Right atrium auricular region (tissue), 2 donors: Measurements from ENCODE around the gene CD8B. TPM values are rescaled to one million over a fixed set of nuclear protein-coding genes. Genes with fewer than 3 reads are reported as not detected.
A peak's percentile ranks its signal among the peaks of the same experiment; 100 is the strongest.
"Not testable (repeated sequence)": the region's sequence is repeated elsewhere in the genome, so short reads cannot be mapped to it uniquely, and the experiment has no call there.

ENCODE experiments used
- DNase-seq: peaks from one replicate; pipeline ENCODE4 v3.0.0-alpha.2; 2019; ENCODE audit warnings: low spot score
- H3K27ac ChIP-seq, 2 donors: fragments of 200-600 bp; sonication (generic); 1 replicate in 1 of 2; 2 replicates in 1 of 2; pipeline ENCODE4 v1.5.1; 2016 to 2019
- H3K27me3 ChIP-seq, 2 donors: fragments of 200-600 bp; sonication (generic); one replicate each; pipeline versions ENCODE4 v1.5.1 to v1.6.0; 2017 to 2019
- H3K36me3 ChIP-seq: fragments of 200-600 bp; sonication (generic); one replicate; pipeline ENCODE4 v1.5.1; 2016
- H3K4me1 ChIP-seq, 2 donors: fragments of 200-600 bp; sonication (generic); one replicate each; pipeline versions ENCODE4 v1.5.1 to v1.6.0; 2017 to 2019
- H3K4me3 ChIP-seq, 2 donors: fragments of 200-600 bp; sonication (generic); 1 replicate in 1 of 2; 2 replicates in 1 of 2; pipeline ENCODE4 v1.5.1; 2017 to 2019; ENCODE audit warnings: mild to moderate bottlenecking in 1 of 2, moderate library complexity in 1 of 2
- H3K9me3 ChIP-seq, 2 donors: fragments of 200-600 bp; sonication (generic); one replicate each; pipeline ENCODE4 v1.5.1; 2019
- CTCF ChIP-seq, 2 donors: fragments of 200-600 bp; sonication (generic); IDR thresholded peaks; one replicate each; pipeline ENCODE4 v1.5.1; 2019; ENCODE audit warnings: antibody characterized with exemption in 2 of 2
- total RNA-seq, 2 donors: library from RNA; depleted of rRNA; stranded (reverse); fragments of >200 nt; gene quantifications; one replicate each; pipeline ENCODE4 v1.1.0, GENCODE V29; 2016

CD8B gene
- total RNA-seq, 2 donors from 2014 or later, result 0.33 to 0.75 TPM

GRCh38 chr2:86851581-86851980, 10.1 kb downstream of the CD8B start:
- H3K9me3 ChIP-seq, H3K4me1 ChIP-seq, DNase-seq, H3K36me3 ChIP-seq, H3K27me3 ChIP-seq, H3K27ac ChIP-seq, H3K4me3 ChIP-seq: not testable (repeated sequence)

GRCh38 chr2:86842607-86843234, 19.0 kb downstream of the CD8B start:
- not testable (repeated sequence) for H3K4me3 ChIP-seq, H3K9me3 ChIP-seq, H3K4me1 ChIP-seq, H3K27me3 ChIP-seq, H3K27ac ChIP-seq, H3K36me3 ChIP-seq, DNase-seq

GRCh38 chr2:86841330-86841729, 20.4 kb downstream of the CD8B start:
- H3K4me3 ChIP-seq, H3K36me3 ChIP-seq, H3K27me3 ChIP-seq, H3K9me3 ChIP-seq, H3K4me1 ChIP-seq, DNase-seq, H3K27ac ChIP-seq: not testable (repeated sequence)

- not testable (repeated sequence) for H3K4me3 ChIP-seq, H3K27me3 ChIP-seq, H3K4me1 ChIP-seq, H3K36me3 ChIP-seq, H3K27ac ChIP-seq, H3K9me3 ChIP-seq, DNase-seq
These were observed 21.7 kb downstream of the CD8B start for GRCh38 chr2:86839871-86840548.

- not testable (repeated sequence) for DNase-seq, H3K9me3 ChIP-seq, H3K4me3 ChIP-seq, H3K36me3 ChIP-seq, H3K27me3 ChIP-seq, H3K27ac ChIP-seq, H3K4me1 ChIP-seq
These were observed 22.2 kb downstream of the CD8B start for GRCh38 chr2:86839455-86839854.

DNA sequence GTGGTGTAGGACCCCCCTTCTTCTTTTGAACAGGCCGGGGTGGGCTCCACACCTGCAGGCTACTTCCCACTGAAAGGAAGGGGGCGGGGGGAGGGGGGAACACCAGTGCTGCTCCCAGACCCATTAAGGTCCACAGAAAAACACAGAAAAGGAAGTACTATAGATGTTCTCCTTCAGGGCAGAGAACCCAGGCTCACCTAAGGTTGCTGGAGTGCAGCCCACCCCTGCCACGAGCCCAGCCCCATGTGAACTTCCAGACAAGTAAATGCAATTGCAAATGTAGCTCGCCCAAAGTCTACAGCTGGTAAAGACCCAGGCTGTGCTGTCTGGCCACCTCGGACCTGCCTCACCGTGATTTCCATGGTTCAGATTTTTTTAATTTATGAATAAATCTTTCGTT, 24.0 kb downstream of the CD8B start:
- not testable (repeated sequence) for H3K36me3 ChIP-seq, H3K27ac ChIP-seq, H3K27me3 ChIP-seq, H3K9me3 ChIP-seq, DNase-seq, H3K4me3 ChIP-seq, H3K4me1 ChIP-seq

- not testable (repeated sequence) for H3K27ac ChIP-seq, H3K27me3 ChIP-seq, H3K4me1 ChIP-seq, H3K4me3 ChIP-seq, H3K36me3 ChIP-seq, H3K9me3 ChIP-seq
- peak; percentile 94 for DNase-seq
These were observed 24.6 kb downstream of the CD8B start for GRCh38 chr2:86836915-86837695.

GRCh38 chr2:86835548-86835889, 26.2 kb downstream of the CD8B start:
- H3K27me3 ChIP-seq, DNase-seq, H3K4me3 ChIP-seq, H3K9me3 ChIP-seq, H3K27ac ChIP-seq, H3K36me3 ChIP-seq, H3K4me1 ChIP-seq: not testable (repeated sequence)

DNA sequence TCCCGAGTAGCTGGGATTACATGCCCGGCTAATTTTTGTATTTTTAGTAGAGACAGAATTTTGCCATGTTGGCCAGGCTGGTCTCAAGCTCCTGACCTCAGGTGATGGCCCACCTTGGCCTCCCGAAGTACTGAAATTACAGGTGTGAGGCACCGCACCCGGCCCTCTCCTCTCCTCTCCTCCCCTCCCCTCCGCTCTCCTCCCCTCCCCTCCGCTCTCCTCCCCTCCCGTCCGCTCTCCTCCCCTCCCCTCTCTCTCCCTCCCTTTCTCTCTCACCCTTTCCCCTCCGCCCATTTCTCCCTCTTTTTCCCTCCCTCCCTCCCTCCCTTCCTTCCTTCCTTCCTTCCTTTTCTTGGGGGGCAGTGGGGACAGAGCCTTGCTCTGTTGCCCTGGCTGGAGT, 28.4 kb downstream of the CD8B start:
- DNase-seq, result no peak
- H3K27ac ChIP-seq, result no peak overlapping the region
- H3K4me1 ChIP-seq, result no peaks in the 10 kb centered on the region

More for the DNA sequence above, 28.4 kb downstream of the CD8B start:
- TF ChIP-seq CTCF (IDR thresholded peaks at IDR 0.05), result no peak
- H3K9me3 ChIP-seq, result no peaks in the 10 kb centered on the region
- H3K4me3 ChIP-seq, result no peak overlapping the region
- H3K36me3 ChIP-seq, result no peaks in the 10 kb centered on the region
- no peaks in the 10 kb centered on the region for H3K27me3 ChIP-seq
